ENCODE results near the gene RPS10.
"Not testable (repeated sequence)": the region's sequence is repeated elsewhere in the genome, so short reads cannot be mapped to it uniquely, and the experiment has no call there.

The RPS10 gene

DNA sequence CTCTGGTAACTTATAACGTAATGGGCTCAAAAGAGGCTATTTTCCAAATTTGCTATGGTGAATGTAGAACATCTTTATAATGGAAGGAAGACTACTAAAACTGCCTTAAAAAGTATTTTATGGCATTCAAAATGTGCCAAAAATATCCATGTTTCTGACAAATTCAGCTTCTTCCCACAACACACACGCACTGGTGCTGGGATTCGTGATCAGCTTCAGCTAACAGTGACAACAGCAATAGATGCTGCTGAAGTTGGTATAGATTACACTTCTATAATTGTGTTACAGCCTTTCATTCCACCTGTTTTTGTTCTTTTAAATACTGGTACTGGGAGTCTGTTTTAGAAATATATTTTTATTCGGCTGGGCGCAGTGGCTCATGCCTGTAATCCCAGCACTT, 52.4 kb downstream of the RPS10 start:
- no peak for DNase-seq (ENCODE audit: low spot score in 2 of 2)
- peaks cover 11% of the 10 kb centered on the region for H3K4me1 Mint-ChIP-seq
- no peaks in the 10 kb centered on the region for H3K27me3 Mint-ChIP-seq
- H3K4me3 Mint-ChIP-seq: no peak overlapping the region
- ATAC-seq (replicated peaks; ENCODE audit: extremely low read depth, poor library complexity, severe bottlenecking): no peak
- H3K9me3 Mint-ChIP-seq: no peaks in the 10 kb centered on the region
- no peaks in the 10 kb centered on the region for H3K36me3 Mint-ChIP-seq (ENCODE audit: insufficient read depth)
- H3K27ac Mint-ChIP-seq (ENCODE audit: low read depth): no peak overlapping the region

DNA sequence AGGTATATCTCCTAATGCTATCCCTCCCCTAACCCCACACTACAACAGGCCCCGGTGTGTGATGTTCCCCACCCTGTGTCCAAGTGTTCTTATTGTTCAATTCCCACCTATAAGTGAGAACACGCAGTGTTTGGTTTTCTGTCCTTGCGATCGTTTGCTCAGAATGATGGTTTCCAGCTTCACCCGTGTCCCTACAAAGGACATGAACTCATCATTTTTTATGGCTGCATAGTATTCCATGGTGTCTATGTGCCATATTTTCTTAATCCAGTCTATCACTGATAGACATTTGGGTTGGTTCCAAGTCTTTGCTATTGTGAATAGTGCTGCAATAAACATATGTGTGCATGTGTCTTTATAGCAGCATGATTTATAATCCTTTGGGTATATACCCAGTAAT, 54.0 kb downstream of the RPS10 start:
- H3K9me3 Mint-ChIP-seq; H3K4me3 Mint-ChIP-seq; ATAC-seq (replicated peaks; ENCODE audit: extremely low read depth, poor library complexity, severe bottlenecking); H3K27ac Mint-ChIP-seq (ENCODE audit: low read depth); DNase-seq (ENCODE audit: low spot score in 2 of 2); H3K36me3 Mint-ChIP-seq (ENCODE audit: insufficient read depth); H3K27me3 Mint-ChIP-seq: not testable (repeated sequence)
- H3K4me1 Mint-ChIP-seq: peaks cover 17% of the 10 kb centered on the region

DNA sequence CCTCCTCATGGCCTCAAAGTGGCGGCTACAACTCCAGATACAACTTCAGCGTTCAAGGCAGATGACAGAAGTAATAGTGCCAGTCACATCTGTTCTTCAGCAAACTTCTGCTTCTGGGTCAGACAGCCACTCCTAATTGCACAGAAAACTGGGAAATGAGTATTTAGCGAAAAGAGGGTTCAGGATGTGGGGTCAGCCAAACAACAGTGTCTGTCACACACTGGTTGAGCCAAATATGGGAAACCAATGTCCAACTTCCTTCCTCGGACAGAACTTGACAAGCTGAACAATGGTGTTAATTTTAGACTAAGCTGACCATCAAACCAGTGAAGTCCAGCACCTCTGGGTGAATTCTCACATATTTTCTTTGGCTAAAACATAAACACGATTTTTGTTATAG, 55.5 kb downstream of the RPS10 start:
- Mint-ChIP-seq H3K27me3 (no peaks in the 10 kb centered on the region), H3K4me3 (no peak overlapping the region), H3K4me1 (peaks cover 24% of the 10 kb centered on the region), H3K36me3 (ENCODE audit: insufficient read depth) (no peaks in the 10 kb centered on the region), H3K9me3 (no peaks in the 10 kb centered on the region), H3K27ac (ENCODE audit: low read depth) (no peak overlapping the region)
- ATAC-seq (replicated peaks; ENCODE audit: extremely low read depth, poor library complexity, severe bottlenecking) (no peak), DNase-seq (ENCODE audit: low spot score in 2 of 2) (no peak)

DNA sequence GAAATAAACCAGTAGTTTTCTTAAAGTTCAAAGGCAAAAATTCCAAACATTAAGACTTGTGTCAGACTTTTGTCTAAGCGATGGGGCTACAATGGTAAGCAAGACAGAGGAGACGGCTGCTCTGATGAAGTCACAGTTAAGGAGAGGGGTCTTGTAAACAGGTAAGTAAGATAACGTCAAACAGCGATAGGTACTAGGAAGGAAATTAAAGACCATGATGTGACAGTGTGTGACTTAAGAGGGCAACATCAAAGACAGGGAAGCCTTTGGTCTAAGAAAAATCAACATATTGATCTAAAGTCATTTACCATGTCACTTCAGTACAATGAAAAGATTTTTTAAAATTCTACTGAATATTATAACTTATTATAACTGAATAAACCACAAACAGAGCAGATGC, 56.5 kb downstream of the RPS10 start:
- no peak overlapping the region for H3K4me3 Mint-ChIP-seq
- DNase-seq (ENCODE audit: low spot score in 2 of 2): no peak
- no peaks in the 10 kb centered on the region for H3K9me3 Mint-ChIP-seq
- H3K27me3 Mint-ChIP-seq: no peaks in the 10 kb centered on the region
- no peak for ATAC-seq (replicated peaks; ENCODE audit: extremely low read depth, poor library complexity, severe bottlenecking)
- no peaks in the 10 kb centered on the region for H3K36me3 Mint-ChIP-seq (ENCODE audit: insufficient read depth)
- no peak overlapping the region for H3K27ac Mint-ChIP-seq (ENCODE audit: low read depth)
- H3K4me1 Mint-ChIP-seq: peaks cover 26% of the 10 kb centered on the region
